Activated CD4-positive, alpha-beta T cell treated with anti-CD3 and anti-CD28 coated beads for 4 hours (primary cell): ENCODE measurements around the gene SPACA4.
"Not testable (repeated sequence)": the region's sequence is repeated elsewhere in the genome, so short reads cannot be mapped to it uniquely, and the experiment has no call there.

Experiments used
- DNase-seq, 2 donors: peaks; one replicate each; pipeline ENCODE4 v3.0.0-alpha.2; 2020

The SPACA4 gene

DNA sequence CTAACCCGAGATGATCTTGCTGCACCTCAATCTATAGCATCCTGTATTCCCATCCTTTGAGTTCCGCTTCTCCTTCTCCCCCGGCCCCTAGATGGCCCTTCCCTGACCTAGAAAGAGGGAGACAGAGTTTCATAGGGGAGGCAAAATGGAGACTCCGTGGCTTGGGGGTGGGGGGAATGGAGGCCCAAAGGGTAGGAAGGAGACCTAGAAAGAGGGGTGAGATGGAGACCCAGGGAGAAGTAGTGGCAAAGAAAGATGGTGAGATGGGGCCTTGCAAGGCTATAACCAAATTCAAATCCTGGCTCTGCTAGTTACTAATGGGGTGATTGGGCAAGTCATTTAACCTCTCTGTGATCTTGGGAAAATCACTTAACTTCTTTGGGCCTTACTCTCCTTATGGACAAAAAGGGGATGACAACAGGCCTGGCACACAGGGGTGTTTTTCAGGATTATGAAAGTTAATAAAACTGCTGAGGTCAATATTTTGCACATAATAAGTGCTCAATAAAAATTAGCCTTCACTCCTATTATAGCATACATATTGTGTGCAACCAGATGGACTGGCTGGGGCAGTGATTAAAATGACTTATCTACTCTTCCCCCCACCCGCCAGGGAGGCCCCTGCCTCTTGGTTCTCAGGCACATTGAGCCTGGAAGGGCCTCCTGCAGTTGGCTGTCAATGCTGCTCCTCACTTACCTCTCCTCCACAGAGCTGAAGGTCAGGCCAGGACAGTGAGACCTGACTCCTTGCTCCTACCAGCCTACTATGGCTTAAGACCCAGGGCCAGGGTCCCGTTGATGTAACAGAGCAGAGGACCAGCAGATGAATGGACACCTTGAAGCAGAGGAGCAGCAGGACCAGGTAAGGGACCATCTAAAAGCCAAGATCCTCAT is 13.4 kb downstream of the SPACA4 start:
- DNase-seq = no peak

DNA sequence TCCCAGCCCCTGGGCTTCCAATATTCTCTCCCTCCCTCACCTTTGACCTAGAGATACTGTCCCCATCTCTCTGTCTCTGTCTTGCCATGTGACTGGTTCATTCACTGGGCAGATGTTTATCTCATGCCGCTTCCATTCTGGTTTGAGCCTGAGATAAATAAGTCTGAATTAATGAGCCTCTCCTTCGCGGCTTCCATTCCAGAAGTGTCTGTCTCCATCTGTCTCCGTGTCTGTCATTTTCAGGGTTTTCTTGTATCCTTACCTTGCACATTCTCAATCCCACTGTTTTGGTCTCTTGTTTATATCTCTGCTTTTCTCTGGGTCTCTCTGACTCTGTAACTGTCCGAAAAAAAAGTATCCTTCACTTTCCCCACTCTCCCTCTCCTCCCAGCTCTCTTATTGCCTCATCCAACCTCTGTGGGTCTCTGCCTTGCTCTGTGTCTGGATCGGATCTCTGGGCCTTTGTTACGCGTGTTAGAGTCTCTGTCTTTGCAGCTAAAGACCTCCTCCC is 17.1 kb downstream of the SPACA4 start:
- no peak for DNase-seq

DNA sequence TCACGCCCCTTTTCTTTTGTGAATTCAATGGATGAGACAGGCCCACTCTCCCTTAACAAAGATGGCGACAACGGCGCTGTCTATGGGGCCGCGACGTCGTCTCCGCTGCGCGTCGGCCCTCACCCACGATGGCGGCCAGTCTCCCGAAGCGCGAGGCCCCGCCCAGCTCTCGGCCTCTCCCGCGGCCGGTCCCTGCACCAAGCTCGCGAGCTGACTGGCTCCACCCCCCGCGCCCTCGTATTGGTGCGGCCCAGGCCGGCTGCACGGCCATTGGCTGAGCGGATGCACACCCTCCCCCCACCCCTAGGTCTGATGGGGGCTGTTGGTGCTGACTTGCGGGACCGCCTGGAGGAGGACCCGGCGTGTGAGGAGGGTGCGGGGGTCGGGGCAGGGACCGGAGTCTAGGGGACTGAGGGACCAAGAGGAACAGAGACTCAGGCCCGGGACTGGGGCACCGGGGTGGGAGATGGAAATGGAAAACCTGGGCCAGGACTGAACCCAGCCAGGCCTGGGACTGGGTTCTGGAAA is 17.6 kb downstream of the SPACA4 start:
- peak; percentile 96 for DNase-seq

DNA sequence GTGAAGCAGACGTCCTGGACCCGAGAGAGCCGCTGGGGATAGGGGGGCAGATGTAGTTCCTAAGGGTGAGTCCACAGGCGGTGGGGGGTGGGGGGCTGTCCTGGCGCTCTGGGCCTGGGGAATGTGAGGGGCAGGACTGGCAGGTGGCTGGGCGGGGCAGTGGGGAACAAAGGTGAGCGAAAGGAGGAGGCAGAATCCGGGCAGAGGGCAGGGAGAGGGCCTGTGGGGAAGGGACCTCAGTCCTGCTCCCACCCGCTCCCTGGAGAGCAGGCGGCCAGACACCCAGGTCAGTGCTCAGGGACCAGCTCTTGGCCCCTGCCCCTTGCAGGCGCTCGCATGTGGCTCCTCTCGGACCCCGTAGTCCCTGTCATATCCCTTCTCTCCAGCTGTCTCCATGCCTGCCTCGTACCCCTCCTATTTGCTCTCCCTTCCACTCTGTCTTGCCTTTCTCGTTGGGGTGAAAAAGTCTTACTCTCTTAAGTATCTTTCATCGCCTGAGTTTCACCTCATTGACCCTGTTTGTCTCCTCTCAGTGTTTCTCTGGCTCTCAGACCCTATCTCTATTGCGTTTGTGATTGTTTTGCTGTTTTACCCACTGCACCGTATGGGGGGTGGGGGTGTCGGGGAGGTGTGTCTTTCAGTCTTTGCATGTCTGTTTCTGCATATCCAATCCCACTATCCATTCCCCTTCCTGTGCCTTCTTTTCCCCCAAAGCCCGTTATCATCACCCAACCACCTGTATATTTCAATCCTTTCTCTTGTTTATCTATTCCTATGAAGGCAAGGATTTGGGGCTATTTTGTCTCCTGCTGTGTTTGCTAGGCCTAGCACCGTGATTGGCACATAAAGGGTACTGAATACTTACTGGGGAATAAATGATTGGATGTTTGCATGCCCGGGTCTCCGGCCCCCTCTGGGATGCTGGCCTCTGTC is 18.5 kb downstream of the SPACA4 start:
- no peak for DNase-seq

DNA sequence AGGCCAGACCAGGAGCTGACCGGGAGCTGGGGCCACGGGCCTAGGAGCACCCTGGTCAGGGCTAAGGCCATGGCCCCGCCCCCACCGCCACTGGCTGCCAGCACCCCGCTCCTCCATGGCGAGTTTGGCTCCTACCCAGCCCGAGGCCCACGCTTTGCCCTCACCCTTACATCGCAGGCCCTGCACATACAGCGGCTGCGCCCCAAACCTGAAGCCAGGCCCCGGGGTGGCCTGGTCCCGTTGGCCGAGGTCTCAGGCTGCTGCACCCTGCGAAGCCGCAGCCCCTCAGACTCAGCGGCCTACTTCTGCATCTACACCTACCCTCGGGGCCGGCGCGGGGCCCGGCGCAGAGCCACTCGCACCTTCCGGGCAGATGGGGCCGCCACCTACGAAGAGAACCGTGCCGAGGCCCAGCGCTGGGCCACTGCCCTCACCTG is 19.4 kb downstream of the SPACA4 start:
- no peak for DNase-seq

DNA sequence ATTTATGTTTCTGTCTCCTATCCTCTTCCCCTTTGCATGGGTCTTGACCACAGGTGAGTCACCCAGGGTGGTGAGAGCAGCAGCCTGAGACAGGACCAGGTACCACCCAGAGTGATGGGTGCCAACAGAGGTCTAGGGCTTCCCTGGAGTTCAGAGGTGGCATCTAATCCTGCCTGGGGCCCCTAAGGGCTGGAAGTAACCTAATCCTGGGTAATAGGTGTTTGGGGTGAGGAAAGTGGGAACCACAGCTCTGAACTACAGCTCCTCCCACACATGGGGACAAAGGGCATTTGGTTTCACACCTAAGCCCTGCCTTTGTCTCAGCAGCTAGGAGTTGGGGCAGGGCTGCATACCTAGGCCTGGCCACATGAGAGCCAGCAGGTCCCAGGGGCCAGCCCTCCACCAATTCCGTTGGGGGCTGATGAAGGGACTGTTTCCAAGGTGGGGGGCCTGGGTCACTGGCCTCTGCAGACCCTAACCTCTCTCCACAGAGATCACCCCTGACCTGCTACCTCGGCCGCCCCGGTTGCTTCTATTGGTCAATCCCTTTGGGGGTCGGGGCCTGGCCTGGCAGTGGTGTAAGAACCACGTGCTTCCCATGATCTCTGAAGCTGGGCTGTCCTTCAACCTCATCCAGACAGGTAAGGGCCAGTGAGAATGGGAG is 20.8 kb downstream of the SPACA4 start:
- DNase-seq = no peak

DNA sequence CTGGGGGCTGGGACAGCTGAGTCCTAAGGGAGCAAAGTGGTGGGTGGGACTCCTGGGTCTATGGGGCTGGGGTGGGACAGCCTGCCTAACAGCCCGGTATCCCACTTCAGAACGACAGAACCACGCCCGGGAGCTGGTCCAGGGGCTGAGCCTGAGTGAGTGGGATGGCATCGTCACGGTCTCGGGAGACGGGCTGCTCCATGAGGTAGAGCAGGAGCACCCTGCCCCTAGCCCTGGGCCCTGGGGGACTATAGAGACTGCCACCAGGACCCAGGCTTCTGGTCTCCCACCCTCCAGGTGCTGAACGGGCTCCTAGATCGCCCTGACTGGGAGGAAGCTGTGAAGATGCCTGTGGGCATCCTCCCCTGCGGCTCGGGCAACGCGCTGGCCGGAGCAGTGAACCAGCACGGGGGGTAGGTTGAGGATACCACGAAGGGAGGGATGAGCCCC is 21.3 kb downstream of the SPACA4 start:
- DNase-seq = no peak

DNA sequence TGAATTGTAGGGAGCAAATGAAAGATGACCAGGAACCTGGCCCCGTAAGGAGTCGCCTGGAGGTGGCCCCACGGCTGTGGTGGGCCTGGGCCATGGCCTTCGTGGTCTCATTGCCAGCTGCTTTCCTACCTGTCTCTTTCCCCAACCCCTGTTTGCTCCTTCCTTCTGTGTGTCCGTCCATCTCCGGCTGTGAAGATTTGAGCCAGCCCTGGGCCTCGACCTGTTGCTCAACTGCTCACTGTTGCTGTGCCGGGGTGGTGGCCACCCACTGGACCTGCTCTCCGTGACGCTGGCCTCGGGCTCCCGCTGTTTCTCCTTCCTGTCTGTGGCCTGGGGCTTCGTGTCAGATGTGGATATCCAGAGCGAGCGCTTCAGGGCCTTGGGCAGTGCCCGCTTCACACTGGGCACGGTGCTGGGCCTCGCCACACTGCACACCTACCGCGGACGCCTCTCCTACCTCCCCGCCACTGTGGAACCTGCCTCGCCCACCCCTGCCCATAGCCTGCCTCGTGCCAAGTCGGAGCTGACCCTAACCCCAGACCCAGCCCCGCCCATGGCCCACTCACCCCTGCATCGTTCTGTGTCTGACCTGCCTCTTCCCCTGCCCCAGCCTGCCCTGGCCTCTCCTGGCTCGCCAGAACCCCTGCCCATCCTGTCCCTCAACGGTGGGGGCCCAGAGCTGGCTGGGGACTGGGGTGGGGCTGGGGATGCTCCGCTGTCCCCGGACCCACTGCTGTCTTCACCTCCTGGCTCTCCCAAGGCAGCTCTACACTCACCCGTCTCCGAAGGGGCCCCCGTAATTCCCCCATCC is 22.1 kb downstream of the SPACA4 start:
- DNase-seq = no peak

DNA sequence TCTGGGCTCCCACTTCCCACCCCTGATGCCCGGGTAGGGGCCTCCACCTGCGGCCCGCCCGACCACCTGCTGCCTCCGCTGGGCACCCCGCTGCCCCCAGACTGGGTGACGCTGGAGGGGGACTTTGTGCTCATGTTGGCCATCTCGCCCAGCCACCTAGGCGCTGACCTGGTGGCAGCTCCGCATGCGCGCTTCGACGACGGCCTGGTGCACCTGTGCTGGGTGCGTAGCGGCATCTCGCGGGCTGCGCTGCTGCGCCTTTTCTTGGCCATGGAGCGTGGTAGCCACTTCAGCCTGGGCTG is 22.7 kb downstream of the SPACA4 start:
- DNase-seq = no peak

DNA sequence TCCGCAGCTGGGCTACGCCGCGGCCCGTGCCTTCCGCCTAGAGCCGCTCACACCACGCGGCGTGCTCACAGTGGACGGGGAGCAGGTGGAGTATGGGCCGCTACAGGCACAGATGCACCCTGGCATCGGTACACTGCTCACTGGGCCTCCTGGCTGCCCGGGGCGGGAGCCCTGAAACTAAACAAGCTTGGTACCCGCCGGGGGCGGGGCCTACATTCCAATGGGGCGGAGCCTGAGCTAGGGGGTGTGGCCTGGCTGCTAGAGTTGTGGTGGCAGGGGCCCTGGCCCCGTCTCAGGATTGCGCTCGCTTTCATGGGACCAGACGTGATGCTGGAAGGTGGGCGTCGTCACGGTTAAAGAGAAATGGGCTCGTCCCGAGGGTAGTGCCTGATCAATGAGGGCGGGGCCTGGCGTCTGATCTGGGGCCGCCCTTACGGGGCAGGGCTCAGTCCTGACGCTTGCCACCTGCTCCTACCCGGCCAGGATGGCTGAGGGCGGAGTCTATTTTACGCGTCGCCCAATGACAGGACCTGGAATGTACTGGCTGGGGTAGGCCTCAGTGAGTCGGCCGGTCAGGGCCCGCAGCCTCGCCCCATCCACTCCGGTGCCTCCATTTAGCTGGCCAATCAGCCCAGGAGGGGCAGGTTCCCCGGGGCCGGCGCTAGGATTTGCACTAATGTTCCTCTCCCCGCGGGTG is 23.2 kb downstream of the SPACA4 start:
- DNase-seq = no peak

DNA sequence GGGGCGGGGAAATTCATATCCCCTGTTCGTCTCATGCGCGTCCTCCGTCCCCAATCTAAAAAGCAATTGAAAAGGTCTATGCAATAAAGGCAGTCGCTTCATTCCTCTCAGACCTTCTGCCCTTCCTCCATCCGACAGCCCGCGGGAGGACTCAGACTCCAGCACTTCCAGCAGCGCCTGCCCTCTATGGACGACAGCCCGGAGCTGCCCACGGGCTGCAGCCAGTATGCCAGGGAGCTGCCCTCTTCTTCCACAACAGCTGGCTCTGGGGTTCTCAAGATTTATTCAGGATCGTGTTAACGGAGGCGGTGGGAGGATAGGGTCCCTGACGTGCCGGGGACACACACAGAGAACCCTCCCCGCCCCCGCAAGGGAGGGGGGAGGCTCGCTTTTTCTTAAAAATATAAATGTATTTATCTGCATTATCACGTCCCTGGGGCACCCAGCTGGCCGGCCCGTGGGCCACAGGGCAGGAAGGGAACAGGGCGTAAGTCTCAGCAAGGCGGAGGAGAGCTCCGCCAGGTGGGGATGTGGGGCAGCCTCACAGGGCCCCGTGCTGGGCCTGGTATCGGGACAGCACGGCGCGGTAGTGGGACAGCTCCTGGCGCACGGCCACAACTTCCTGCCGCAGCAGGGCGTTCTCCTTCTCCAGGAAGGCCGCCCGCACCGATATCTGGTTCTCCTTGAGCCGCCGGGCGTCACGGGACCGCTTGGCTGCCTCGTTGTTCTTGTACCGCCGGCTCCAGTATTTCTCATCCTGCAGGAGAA is 23.9 kb downstream of the SPACA4 start:
- DNase-seq = no peak

DNA sequence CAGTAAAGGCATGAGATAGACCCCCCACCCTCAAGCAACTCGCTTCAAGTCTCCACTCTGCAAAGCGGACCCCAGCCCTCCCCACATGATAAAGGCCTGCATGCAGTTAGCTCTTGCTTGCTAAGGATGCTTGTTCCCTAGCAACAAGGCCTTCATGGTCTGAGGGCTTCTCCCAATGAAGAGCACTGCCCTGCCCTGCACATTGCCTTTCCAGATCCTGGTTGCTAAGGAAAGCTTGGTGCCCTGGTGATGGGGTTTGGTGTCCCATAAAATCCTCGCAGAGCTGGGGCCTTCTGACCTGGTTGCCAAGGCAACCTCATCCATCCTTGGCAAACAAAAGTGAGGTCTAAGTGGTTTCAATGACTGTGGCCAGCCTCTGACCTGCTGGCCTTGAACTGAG is 24.7 kb downstream of the SPACA4 start:
- DNase-seq = no peak

DNA sequence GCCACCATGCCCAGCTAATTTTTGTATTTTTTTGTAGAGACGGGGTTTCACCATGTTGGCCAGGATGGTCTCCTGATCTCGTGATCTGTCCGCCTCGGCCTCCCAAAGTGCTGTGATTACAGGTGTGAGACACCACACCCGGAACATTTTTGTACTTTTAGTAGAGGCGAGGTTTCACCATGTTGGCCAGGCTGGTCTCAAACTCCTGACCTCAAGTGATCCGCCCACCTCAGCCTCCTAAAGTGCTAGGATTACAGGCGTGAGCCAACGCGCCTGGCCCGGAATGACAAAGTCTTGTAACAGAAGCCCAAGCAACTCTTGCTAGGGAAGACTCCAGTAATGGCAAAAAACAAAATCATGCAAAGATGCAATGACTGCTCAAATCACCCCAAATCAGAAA is 25.7 kb downstream of the SPACA4 start:
- not testable (repeated sequence) for DNase-seq

DNA sequence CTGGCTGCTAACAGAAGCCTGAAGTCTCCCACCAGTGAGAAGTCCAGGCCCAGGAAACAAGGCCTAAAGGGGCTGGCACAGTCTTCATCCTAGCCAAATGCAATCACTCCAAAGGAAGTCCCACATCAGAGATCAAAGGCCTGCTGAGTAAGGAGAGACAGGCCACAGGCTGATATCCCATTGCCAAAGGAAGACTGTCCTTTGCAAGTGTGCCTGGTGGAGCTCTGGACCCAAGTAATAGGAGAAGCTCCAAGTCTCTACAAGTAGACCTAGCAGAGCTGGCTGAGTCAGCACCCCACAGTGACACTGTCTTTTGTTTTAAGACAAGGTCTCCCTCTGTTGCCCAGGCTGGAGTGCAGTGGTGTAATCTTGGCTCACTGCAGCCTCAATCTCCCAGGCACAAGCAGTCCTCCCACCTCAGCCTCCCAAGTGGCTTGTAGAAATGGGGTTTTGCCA is 26.2 kb downstream of the SPACA4 start:
- DNase-seq = no peak

DNA sequence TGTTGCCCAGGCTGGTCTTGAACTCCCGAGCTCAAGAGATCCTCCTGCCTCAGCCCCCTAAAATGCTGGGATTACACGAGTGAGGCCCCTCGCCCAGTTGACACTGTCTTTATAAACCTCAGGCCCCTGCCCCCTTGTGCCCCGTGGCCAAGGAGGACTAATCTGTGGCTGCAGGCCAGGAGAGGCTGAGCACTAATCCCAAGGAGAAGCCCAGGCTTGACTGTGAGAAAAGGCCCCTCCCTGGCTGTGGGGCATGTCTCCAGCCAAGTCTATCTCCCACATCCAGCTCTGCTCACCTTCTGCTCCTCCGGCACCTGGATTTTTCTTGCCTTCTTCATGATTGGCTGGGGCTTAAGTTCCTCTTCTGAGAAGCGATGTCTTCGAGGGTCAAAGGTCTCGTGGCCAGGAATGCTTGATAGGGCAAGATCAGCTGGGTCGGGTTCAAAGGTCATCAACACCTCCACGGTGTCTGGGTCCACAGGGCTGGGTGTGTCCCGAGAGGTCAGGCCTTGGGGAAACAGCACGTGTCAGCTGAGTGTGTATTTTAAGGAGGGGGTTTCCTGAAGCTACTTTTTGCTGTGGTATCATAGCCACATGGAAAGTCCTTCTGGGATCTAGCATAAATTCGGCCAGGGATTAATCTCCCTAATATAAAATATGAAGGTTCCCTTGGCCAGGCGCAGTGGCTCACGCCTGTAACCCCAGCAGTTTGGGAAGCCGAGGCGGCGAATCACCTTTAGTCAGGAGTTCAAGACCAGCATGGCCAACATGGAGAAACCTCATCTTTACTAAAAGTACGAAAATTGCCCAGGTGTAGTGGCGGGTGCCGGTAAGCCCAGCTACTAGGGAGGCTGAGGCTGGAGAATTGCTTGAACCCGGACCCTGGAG is 26.9 kb downstream of the SPACA4 start:
- DNase-seq = no peak

DNA sequence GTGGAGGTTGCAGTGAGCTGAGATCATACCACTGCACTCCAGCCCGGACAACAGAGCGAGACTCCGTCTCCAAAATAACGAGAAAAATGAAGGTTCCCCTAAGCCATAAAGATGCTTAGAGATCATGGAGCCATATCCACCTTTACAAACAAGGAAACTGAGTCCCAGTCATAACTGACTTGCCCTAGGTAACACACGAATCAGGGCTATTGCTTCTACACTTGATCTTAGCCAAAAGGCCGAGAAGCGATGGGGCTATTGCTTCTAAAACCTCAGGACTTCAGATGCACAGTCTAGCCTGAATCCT is 27.4 kb downstream of the SPACA4 start:
- no peak for DNase-seq

DNA sequence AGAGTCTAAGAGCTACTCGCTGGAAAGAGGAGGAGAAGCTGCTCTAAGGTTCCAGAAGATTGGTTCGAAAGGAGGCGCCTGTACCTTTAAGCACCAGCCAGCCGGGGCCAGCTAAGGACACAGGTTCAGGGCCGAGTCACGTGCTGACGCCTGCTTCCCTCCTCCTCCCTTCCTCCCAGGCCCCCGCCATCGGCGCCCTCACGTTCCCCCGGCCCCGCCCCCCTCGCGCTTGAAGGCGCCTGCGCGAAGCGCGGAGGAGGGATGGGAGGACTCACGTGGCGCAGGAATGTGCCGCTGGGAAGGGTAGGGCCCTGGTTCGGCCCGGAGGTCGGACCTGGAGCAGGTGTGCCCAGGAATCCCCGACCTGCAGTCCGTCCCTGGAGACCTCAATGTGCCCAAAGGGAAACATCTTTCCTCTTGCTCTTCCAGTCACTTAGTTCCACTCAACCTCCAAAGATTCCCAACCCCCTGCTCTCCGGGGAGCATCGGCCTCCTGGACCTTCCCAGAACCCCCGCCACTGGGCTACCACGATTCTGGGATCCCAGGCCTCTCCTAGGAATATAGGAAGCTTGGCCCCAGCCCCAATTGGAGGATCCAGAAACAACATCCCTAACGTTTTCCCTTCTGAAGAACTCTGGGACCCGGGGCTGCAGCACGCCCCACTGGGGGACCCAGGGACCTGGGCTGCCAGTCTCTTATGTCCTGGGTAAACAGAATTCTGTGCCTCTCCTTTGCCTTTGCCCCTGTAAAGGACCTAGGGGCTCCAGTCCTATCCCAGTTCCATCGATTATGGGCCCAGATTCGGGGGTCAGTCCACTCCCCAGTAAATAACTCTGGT is 28.1 kb downstream of the SPACA4 start:
- DNase-seq = peak; percentile 89 to 90

DNA sequence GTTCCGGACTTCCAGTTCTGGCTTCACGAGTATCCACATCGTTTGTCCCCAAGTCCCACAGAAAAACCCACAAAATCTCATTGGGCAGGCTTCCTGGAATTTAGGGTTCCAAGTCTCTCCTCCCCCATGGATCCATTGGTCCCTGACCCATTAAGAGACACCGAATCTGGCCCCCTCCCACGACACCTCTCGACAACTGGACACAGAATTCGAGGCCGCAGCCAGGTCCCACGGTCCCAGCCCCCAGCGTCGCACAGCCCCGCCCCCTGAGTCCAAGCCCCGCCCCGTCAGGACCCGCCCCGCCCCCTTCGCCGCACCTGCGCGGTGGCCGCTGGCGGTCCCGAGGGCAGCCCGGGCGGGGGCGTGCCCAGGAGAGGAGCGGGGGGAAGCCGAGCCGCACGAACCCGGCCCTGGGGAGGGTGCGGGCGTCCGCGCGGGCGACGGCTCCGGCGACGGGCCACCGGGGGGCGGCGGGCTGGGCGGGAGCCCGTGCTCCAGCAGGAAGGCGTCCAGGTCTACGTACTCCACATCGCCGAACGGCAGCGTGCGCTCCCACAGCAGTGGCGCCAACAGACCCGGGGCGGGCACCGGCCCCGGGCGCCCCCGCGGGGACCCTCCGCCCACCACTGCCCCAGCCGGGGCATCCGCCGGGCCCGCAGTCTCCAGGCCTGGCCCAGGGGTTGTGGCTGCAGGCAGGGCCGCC is 28.9 kb downstream of the SPACA4 start:
- DNase-seq = peak; percentile 65 to 79
